NCI-H446 treated with DMSO at 0.1 percent for 48 hours (cell line): ENCODE data around the gene SLC44A3.
A peak's percentile ranks its signal among the peaks of the same experiment; 100 is the strongest.

Source experiments
- DNase-seq: peaks from one replicate; lab custom pipeline; 2025; lab: John Stamatoyannopoulos, UW

The SLC44A3 gene

GRCh38 chr1:94873520-94874351 is 53.6 kb downstream of the SLC44A3 start:
- peak; percentile 26 for DNase-seq

GRCh38 chr1:94874423-94874822 is 54.3 kb downstream of the SLC44A3 start:
- no peak for DNase-seq

GRCh38 chr1:94875794-94876193 is 55.6 kb downstream of the SLC44A3 start:
- DNase-seq = no peak

- no peak for DNase-seq
Measured at GRCh38 chr1:94876362-94876761, 56.2 kb downstream of the SLC44A3 start.

DNA sequence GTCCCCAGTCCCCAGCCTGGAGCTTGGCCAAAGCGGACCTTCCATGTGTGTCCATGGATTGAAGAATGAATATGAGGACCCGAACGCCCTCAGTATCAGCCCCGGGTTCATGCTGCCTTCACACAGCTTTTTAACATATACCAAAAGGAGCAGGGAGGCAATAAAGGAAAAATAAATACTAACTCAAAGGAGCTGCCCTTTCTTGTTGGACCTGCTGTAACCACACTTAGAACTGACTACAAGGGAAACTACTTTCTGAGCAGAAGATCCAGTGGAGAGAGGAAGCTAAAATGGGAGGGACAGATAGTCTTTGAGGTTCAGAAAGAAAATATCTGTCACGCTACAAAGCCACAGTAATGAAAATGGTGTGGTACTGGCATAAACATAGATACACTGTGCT is 58.2 kb downstream of the SLC44A3 start:
- no peak for DNase-seq

GRCh38 chr1:94883691-94884090 is 63.5 kb downstream of the SLC44A3 start:
- no peak for DNase-seq

DNA sequence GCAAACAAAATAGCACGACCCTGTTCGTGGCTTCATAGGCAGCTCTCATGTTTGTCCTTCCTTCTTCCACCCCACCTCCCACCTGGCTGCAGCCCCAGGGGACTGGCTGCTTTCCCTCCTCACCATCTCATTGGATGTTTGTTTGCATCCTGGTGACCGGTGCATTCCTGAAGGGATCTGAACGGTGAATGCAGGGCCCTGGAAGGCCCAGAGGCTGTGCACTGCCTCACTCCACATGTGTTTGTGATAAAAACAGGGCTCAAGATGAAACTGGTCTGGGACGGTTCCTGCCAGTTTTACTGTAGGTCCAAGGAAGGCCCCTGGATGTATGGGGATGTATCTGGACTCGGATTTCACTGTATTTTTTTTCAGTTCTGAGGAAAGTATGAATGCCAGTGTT is 63.9 kb downstream of the SLC44A3 start:
- DNase-seq = no peak

GRCh38 chr1:94884507-94884906 is 64.3 kb downstream of the SLC44A3 start:
- no peak for DNase-seq

DNA sequence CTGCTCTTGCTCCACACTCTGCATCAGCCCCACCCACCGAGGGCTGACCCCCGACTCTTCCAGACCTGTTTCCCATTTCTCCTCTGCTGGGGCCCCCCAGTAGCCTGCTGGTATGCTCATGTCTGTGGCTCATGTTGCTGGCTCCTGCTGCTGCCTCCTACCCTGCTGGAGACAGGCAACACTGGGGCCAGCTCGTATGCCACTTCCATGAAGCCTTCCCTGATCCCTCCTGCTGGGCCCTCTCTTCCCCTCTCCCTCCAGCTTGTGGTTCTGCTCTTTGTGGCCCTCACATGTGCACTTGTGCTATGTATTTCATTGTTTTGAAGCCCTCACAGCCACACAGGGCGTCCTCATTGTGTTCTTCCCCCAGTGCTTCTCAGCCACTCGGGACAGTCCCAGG is 66.2 kb downstream of the SLC44A3 start:
- DNase-seq = no peak

- DNase-seq = no peak
Measured at GRCh38 chr1:94887106-94887505, 66.9 kb downstream of the SLC44A3 start.

- DNase-seq = no peak
Measured at GRCh38 chr1:94887603-94888171, 67.5 kb downstream of the SLC44A3 start.

DNA sequence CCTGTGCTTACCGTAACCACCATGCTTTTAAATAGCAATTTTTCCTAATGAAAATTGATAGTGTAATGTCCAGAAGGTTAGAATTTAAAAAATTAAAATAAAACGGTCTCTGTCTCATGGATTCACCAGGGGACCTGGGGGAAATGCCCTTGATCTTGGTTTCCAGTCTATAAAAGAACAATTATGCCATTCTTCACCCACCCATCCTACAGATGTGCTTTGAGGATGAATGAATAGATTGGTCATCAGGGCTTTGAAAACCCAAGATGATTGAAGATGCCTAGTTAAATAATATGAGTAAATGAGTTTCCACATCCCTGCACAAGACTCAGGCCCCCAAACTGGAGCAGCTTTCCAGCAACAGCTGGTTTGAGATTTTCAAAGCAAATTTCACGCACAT is 68.0 kb downstream of the SLC44A3 start:
- no peak for DNase-seq

GRCh38 chr1:94892604-94893254 is 72.6 kb downstream of the SLC44A3 start:
- DNase-seq = no peak

DNA sequence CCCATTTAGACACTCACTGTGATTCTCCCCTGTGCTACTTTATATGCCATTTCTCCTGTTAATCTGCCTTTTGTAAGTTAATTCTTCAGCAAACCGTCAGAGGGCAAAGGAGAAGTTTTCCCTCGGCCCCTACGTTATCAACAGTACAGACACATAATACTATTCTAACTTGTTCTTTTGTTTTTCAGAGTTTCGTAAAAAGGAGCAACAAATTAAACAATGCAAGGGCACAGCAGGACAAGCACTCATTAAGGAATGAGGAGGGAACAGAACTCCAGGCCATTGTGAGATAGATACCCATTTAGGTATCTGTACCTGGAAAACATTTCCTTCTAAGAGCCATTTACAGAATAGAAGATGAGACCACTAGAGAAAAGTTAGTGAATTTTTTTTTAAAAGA is 74.5 kb downstream of the SLC44A3 start:
- DNase-seq = no peak

DNA sequence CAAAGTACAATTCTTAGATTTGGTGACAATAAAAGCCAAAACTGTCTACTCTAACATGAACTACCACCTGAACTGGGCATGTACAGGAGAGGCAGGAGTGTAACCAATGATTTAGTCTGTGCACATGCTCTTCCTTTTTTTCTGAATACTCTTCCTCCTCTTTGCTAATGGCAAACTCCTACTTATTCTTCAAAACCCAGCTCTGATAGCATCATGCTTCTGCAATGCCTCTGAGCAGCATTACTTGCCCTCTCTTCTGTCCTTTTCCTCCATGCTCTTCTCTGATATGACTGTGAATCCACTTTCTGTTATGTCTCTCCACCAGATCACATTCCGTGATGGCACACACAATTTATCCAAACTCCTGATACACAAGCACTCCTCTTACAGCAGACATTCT is 75.4 kb downstream of the SLC44A3 start:
- DNase-seq = no peak

- no peak for DNase-seq
Measured at GRCh38 chr1:94898491-94899385, 78.6 kb downstream of the SLC44A3 start.

DNA sequence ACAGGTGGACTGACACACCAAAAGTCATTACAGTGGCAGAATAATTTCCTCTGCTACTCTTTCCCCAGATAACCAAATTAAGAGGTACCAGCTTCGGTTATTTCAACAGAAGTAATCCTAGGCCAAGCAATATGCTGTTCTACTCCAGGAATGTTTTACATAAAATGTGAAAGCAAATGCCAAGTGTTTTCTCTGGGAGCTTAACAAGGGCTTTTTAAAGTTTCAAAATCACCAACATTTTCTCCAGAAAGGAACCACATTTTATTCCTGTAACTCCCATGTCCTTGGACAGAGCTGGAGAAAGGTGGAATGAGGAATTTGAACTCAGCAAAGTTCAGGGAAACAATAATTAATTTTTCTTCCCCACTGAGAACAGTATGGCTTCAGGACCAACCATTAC is 79.6 kb downstream of the SLC44A3 start:
- DNase-seq = no peak

DNA sequence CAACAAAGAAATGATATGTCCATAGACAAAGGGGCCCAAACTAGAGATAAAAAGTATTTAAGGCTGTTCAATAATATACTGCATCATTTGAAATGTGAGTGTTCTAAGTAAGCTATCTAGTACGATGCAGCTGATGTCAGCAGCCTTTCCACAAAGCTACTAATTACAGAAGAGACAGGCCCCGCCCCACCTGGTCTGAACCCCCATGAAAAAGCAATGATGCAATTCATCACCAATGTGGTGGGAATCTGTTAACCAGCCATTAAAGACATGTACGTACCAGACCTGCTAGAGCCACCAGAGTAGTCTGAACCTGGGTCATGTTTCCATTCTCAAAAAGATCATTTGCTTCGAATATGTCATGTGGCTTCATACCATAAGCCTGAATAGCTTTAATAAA is 81.7 kb downstream of the SLC44A3 start:
- DNase-seq = no peak

- no peak for DNase-seq
Measured at GRCh38 chr1:94903280-94904009, 83.3 kb downstream of the SLC44A3 start.

GRCh38 chr1:94905207-94905606 is 85.0 kb downstream of the SLC44A3 start:
- DNase-seq = no peak

GRCh38 chr1:94906382-94906781 is 86.2 kb downstream of the SLC44A3 start:
- DNase-seq = no peak

- no peak for DNase-seq
Measured at GRCh38 chr1:94907136-94907535, 87.0 kb downstream of the SLC44A3 start.
